ENCODE data around the gene ARL14EPL. TPM values are rescaled to one million over a fixed set of nuclear protein-coding genes. Genes with fewer than 3 reads are reported as not detected.

ARL14EPL gene
- total and polyA plus RNA-seq, 2 donors (not counting 3 experiments of a cell fraction or from before 2014, with no cell fraction given) = 0.10 to 0.58 TPM

DNA sequence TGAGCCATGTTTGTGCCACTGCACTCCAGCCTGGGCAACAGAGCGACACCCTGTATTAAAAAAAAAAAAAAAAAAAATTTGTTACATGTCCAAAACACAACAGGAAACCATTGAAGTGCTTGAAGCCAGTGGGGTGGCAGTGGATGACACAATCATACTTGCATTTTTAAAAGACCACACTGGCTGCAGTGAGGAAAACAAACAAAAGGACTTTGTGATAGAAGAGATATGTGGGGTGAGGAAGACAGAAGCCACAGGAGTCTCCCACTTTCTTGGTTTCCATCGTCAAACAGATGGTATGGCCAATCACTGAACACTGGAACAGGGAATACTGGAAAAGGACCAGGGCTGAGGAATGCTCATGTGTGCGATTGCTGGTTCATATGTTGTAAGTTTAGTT, 31.7 kb downstream of the ARL14EPL start:
- Histone ChIP-seq H3K4me3 (replicated peaks in 1 of 3; ENCODE audit: insufficient read depth in 1 of 3, low read depth in 1 of 3, low read length in 3 of 3) (no peak overlapping the region), H3K4me2 (ENCODE audit: insufficient read depth, low read length) (no peak overlapping the region), H3K4me1 (ENCODE audit: control insufficient read depth, extremely low read depth, insufficient read depth, low read length) (no peaks in the 10 kb centered on the region), H3K9ac (replicated peaks; ENCODE audit: extremely low read depth, insufficient read depth, low read length) (no peak overlapping the region), H3K36me3 (ENCODE audit: control insufficient read depth in 2 of 2, extremely low read depth in 1 of 2, insufficient read depth in 2 of 2, low read length in 2 of 2) (no peaks in the 10 kb centered on the region), H2AFZ (ENCODE audit: low read depth, low read length) (no peak overlapping the region), H3K79me2 (ENCODE audit: control insufficient read depth, insufficient read depth, low read length) (no peaks in the 10 kb centered on the region), H3K9me3 (replicated peaks; ENCODE audit: control insufficient read depth, insufficient read depth, low read length) (no peaks in the 10 kb centered on the region), H3K27ac (ENCODE audit: insufficient read depth, low read depth, low read length) (no peak overlapping the region), H4K20me1 (replicated peaks; ENCODE audit: control insufficient read depth, extremely low read depth, insufficient read depth, low read length) (no peaks in the 10 kb centered on the region), H3K9me1 (replicated peaks; ENCODE audit: control insufficient read depth, extremely low read depth, insufficient read depth, low read length) (no peaks in the 10 kb centered on the region), H3K27me3 (ENCODE audit: control insufficient read depth in 2 of 2, insufficient read depth in 2 of 2, low read length in 2 of 2) (peaks cover 6 to 10% of the 10 kb centered on the region in 2 experiments)
- POLR2A ChIA-PET = no interaction called here
- BruUV-seq (replicated peaks) = no TSS peak
- dilution Hi-C loops (cut with MboI; ENCODE audit: extremely low pct_ligation_motif_present, low sequenced_read_pairs) = no loop called here
- FAIRE-seq = no peak
- CTCF ChIA-PET = interaction anchor here (1.1 kb wide), 1 partner anchor 176 kb away, joined by 5 read pairs; no protein-coding TSS in a partner anchor
- no peak for DNase-seq (ENCODE audit: low read depth, low spot score)
- intact Hi-C loops (cut with micrococcal nuclease) = loop anchor here (1.0 kb wide), 1 partner anchor 40 kb away; no protein-coding TSS in a partner anchor
- TF ChIP-seq JUN (IDR thresholded peaks at IDR 0.05; ENCODE audit: borderline replicate concordance, insufficient read depth, insufficient read length, low read depth) = no peak
- no peak for TF ChIP-seq POLR2AphosphoS5 (IDR thresholded peaks at IDR 0.05; ENCODE audit: insufficient read depth, low read depth, low read length)
- TF ChIP-seq POLR2A (IDR thresholded peaks at IDR 0.05; ENCODE audit: low read depth, low read length) = no peak
- TF ChIP-seq, protein P1, sequence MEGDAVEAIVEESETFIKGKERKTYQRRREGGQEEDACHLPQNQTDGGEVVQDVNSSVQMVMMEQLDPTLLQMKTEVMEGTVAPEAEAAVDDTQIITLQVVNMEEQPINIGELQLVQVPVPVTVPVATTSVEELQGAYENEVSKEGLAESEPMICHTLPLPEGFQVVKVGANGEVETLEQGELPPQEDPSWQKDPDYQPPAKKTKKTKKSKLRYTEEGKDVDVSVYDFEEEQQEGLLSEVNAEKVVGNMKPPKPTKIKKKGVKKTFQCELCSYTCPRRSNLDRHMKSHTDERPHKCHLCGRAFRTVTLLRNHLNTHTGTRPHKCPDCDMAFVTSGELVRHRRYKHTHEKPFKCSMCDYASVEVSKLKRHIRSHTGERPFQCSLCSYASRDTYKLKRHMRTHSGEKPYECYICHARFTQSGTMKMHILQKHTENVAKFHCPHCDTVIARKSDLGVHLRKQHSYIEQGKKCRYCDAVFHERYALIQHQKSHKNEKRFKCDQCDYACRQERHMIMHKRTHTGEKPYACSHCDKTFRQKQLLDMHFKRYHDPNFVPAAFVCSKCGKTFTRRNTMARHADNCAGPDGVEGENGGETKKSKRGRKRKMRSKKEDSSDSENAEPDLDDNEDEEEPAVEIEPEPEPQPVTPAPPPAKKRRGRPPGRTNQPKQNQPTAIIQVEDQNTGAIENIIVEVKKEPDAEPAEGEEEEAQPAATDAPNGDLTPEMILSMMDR (IDR thresholded peaks at IDR 0.05; ENCODE audit: extremely low read depth in 1 of 2, insufficient read depth in 1 of 2, low read depth in 1 of 2, low read length in 2 of 2) = no peak
- TF ChIP-seq GATA2 (IDR thresholded peaks at IDR 0.05; ENCODE audit: insufficient read depth, insufficient read length, low read depth, low read length) = no peak
- TF ChIP-seq EZH2 (IDR thresholded peaks at IDR 0.05; ENCODE audit: borderline replicate concordance, low read depth, low read length, severe bottlenecking) = no peak
- TF ChIP-seq MYC (IDR thresholded peaks at IDR 0.05; ENCODE audit: low read depth, low read length) = no peak
- TF ChIP-seq FOS (IDR thresholded peaks at IDR 0.05; ENCODE audit: borderline replicate concordance, insufficient read depth, low read length) = no peak
- TF ChIP-seq, protein P2, sequence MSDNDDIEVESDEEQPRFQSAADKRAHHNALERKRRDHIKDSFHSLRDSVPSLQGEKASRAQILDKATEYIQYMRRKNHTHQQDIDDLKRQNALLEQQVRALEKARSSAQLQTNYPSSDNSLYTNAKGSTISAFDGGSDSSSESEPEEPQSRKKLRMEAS (IDR thresholded peaks at IDR 0.05; ENCODE audit: insufficient read depth, insufficient read length) = no peak
